ENCODE measurements around the gene ADCY5. TPM values are rescaled to one million over a fixed set of nuclear protein-coding genes. Genes with fewer than 3 reads are reported as not detected.

Gene ADCY5
- polyA plus RNA-seq, 1 donor = 10.6 TPM

- H3K27ac ChIP-seq (ENCODE audit: low read length) = no peak overlapping the region
- no peaks in the 10 kb centered on the region for H3K9me3 ChIP-seq (ENCODE audit: control insufficient read depth, low read depth, low read length)
- no peak overlapping the region for H3K4me3 ChIP-seq (ENCODE audit: low read length)
- H3K27me3 ChIP-seq (ENCODE audit: control insufficient read depth, insufficient read depth, low read length) = no peaks in the 10 kb centered on the region
- DNase-seq = no peak
- WGBS (ENCODE audit: insufficient coverage, low lambda C conversion rate) = 100% methylated on average over 1 of the region's 6 CpGs
- no peaks in the 10 kb centered on the region for H3K4me1 ChIP-seq (ENCODE audit: control insufficient read depth, insufficient read depth, low read length)
- H3K36me3 ChIP-seq (ENCODE audit: control insufficient read depth, insufficient read depth, low read length) = peaks cover 39% of the 10 kb centered on the region
Observed at GRCh38 chr3:123287962-123288302, 161.0 kb downstream of the ADCY5 start.

DNA sequence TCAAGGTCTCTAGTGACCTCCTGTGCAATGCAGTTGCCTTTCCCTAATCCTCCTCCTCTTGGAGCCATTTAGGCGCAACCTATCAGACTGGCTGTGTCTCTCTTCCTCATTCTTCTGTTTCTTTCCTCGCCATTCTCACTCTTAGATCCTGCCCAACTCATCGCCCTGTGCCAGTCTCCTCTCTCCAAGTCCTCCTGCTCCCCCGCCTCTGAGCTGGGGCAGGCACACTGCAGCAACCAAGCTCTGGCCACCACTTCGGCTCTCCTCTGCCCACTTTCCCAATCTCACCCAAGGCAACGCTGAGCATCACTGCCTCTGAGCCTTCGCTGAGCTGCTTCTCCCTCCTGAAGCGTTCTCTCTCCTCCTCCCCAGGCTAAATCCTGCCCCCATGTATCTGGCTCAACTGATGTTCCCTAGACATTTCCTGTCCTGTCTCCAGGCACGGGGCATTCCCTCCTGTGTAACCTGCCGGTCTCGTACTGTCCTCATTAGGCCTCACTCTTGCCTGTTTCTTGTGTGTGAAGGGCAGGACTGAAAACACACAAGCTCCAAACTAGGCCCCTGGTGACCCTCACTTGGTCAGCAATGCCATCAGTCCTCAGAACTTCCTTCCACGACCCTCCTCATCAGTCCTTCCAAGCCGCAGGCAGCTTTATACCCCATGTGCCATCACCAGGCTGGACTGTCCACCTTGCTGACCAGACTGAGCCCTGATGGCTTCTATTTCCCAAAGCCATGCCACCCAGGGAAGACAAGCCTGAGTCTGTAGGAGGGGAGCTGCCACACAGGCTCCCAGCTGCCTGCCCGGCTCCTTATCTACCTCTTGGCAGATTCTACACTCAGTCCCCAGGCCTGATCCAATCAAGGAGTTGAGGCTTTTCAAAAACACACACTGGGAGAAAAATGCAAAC is 161.6 kb downstream of the ADCY5 start:
- Histone ChIP-seq H3K9me3 (ENCODE audit: control insufficient read depth, low read depth, low read length) (no peaks in the 10 kb centered on the region), H3K36me3 (ENCODE audit: control insufficient read depth, insufficient read depth, low read length) (peaks cover 39% of the 10 kb centered on the region), H3K4me3 (ENCODE audit: low read length) (no peak overlapping the region), H3K27ac (ENCODE audit: low read length) (no peak overlapping the region), H3K4me1 (ENCODE audit: control insufficient read depth, insufficient read depth, low read length) (no peaks in the 10 kb centered on the region), H3K27me3 (ENCODE audit: control insufficient read depth, insufficient read depth, low read length) (no peaks in the 10 kb centered on the region)
- no peak for DNase-seq
- 100% methylated on average over 2 of the region's 14 CpGs for WGBS (ENCODE audit: insufficient coverage, low lambda C conversion rate)

DNA sequence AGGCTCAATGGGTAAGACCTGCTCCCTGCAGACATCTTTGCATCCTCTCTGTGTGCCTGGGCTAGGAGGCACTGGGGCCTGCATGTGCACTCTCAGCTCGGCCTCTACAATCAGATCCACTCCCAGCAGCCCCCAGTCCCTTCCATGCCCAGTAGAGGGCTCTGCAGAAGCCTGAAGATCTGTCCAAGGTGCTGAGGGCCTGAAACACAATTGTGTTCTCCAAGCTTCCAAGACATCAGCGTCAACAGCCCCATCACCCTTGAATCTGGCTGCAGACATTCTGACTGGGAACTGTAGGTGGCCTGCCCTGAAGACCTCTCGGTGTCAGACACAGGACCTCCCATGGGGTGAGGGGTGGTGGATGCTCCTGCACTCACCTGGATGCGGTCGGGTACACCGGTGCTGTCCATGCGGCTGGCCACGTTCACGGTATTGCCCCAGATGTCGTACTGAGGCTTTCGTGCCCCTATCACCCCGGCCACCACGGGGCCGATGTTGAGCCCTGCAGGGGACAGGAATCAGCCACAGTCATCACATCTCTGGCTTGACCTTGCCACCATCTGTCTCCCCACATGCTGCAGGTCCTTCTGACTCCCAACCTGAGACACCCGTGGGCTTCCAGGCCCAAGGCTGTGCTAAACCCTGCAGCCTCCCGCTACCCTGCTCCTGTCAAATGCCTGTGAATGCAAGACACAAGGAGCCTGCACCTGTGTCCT is 162.4 kb downstream of the ADCY5 start:
- no peak overlapping the region for H3K27ac ChIP-seq (ENCODE audit: low read length)
- no CpG with 5 or more reads among the region's 16 CpGs for WGBS (ENCODE audit: insufficient coverage, low lambda C conversion rate)
- no peaks in the 10 kb centered on the region for H3K27me3 ChIP-seq (ENCODE audit: control insufficient read depth, insufficient read depth, low read length)
- no peaks in the 10 kb centered on the region for H3K9me3 ChIP-seq (ENCODE audit: control insufficient read depth, low read depth, low read length)
- no peaks in the 10 kb centered on the region for H3K4me1 ChIP-seq (ENCODE audit: control insufficient read depth, insufficient read depth, low read length)
- H3K4me3 ChIP-seq (ENCODE audit: low read length) = no peak overlapping the region
- DNase-seq = peak; percentile 22 to 34
- H3K36me3 ChIP-seq (ENCODE audit: control insufficient read depth, insufficient read depth, low read length) = peaks cover 38% of the 10 kb centered on the region

- no peak overlapping the region for H3K4me3 ChIP-seq (ENCODE audit: low read length)
- DNase-seq = no peak
- WGBS (ENCODE audit: insufficient coverage, low lambda C conversion rate) = no CpG with 5 or more reads among the region's 4 CpGs
Observed at GRCh38 chr3:123285931-123286307, 163.0 kb downstream of the ADCY5 start.

DNA sequence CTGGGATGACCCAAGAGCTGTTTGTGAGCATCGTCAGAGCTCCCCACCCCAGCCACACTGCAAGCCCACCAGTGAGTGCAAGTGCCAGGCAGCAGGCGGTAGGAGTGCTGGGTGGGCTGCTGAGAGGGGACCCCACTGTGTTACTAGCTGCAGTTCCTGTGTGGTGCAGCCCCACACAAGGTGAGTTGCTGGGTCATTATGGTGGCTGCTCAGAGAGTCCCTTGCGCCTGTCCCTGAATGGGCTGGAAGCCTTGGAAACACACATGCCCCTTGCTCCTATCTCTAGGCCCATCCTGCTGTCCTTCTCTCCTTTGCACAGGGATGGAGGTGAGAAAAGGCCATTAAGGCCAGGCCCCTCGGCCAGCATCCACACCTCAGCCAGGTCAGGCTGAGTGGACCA is 163.4 kb downstream of the ADCY5 start:
- Histone ChIP-seq H3K36me3 (ENCODE audit: control insufficient read depth, insufficient read depth, low read length) (peaks cover 31% of the 10 kb centered on the region), H3K9me3 (ENCODE audit: control insufficient read depth, low read depth, low read length) (no peaks in the 10 kb centered on the region), H3K27me3 (ENCODE audit: control insufficient read depth, insufficient read depth, low read length) (no peaks in the 10 kb centered on the region), H3K4me1 (ENCODE audit: control insufficient read depth, insufficient read depth, low read length) (no peaks in the 10 kb centered on the region), H3K27ac (ENCODE audit: low read length) (no peak overlapping the region), H3K4me3 (ENCODE audit: low read length) (no peak overlapping the region)
- WGBS (ENCODE audit: insufficient coverage, low lambda C conversion rate) = no CpG with 5 or more reads among the region's 4 CpGs
- DNase-seq = no peak

More at GRCh38 chr3:123285931-123286307, 163.0 kb downstream of the ADCY5 start:
- Histone ChIP-seq H3K27me3 (ENCODE audit: control insufficient read depth, insufficient read depth, low read length) (no peaks in the 10 kb centered on the region), H3K4me1 (ENCODE audit: control insufficient read depth, insufficient read depth, low read length) (no peaks in the 10 kb centered on the region), H3K27ac (ENCODE audit: low read length) (no peak overlapping the region), H3K36me3 (ENCODE audit: control insufficient read depth, insufficient read depth, low read length) (peaks cover 35% of the 10 kb centered on the region), H3K9me3 (ENCODE audit: control insufficient read depth, low read depth, low read length) (no peaks in the 10 kb centered on the region)

DNA sequence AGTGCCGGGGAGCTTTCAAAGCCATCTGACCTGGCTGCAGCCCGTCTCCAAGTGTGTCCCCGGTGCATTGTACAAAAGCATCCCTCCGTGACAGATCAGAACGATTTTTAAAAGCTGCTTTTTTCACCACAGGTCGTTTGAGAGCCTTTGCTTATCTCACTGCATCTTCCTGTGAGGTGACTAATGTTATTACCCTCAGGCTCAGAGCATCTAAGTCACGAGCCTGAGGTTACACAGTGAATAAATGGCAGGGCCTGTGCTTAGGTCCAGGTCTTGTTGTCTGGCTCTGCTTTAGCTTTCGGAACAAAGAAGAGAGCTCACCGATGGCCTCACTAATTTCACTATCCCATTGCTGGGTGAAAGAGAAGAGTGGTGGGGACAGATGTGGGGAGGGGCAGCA is 163.8 kb downstream of the ADCY5 start:
- H3K36me3 ChIP-seq (ENCODE audit: control insufficient read depth, insufficient read depth, low read length) = peaks cover 27% of the 10 kb centered on the region
- DNase-seq = no peak
- no peak overlapping the region for H3K4me3 ChIP-seq (ENCODE audit: low read length)
- no peaks in the 10 kb centered on the region for H3K4me1 ChIP-seq (ENCODE audit: control insufficient read depth, insufficient read depth, low read length)
- H3K9me3 ChIP-seq (ENCODE audit: control insufficient read depth, low read depth, low read length) = no peaks in the 10 kb centered on the region
- WGBS (ENCODE audit: insufficient coverage, low lambda C conversion rate) = no CpG with 5 or more reads among the region's 9 CpGs
- no peaks in the 10 kb centered on the region for H3K27me3 ChIP-seq (ENCODE audit: control insufficient read depth, insufficient read depth, low read length)
- no peak overlapping the region for H3K27ac ChIP-seq (ENCODE audit: low read length)

- Histone ChIP-seq H3K9me3 (ENCODE audit: control insufficient read depth, low read depth, low read length) (no peaks in the 10 kb centered on the region), H3K27ac (ENCODE audit: low read length) (no peak overlapping the region), H3K4me1 (ENCODE audit: control insufficient read depth, insufficient read depth, low read length) (no peaks in the 10 kb centered on the region), H3K4me3 (ENCODE audit: low read length) (no peak overlapping the region), H3K36me3 (ENCODE audit: control insufficient read depth, insufficient read depth, low read length) (peaks cover 23% of the 10 kb centered on the region), H3K27me3 (ENCODE audit: control insufficient read depth, insufficient read depth, low read length) (no peaks in the 10 kb centered on the region)
- no peak for DNase-seq
- no CpG with 5 or more reads among the region's 18 CpGs for WGBS (ENCODE audit: insufficient coverage, low lambda C conversion rate)
Observed at GRCh38 chr3:123284399-123285010, 164.4 kb downstream of the ADCY5 start.

- Histone ChIP-seq H3K27me3 (ENCODE audit: control insufficient read depth, insufficient read depth, low read length) (no peaks in the 10 kb centered on the region), H3K9me3 (ENCODE audit: control insufficient read depth, low read depth, low read length) (no peaks in the 10 kb centered on the region), H3K36me3 (ENCODE audit: control insufficient read depth, insufficient read depth, low read length) (peaks cover 20% of the 10 kb centered on the region), H3K4me1 (ENCODE audit: control insufficient read depth, insufficient read depth, low read length) (no peaks in the 10 kb centered on the region), H3K4me3 (ENCODE audit: low read length) (no peak overlapping the region), H3K27ac (ENCODE audit: low read length) (no peak overlapping the region)
- whole genome bisulfite sequencing (ENCODE audit: insufficient coverage, low lambda C conversion rate) = 98% methylated on average over 5 of the region's 17 CpGs
- DNase-seq = no peak
Observed at GRCh38 chr3:123283657-123284398, 165.1 kb downstream of the ADCY5 start.

DNA sequence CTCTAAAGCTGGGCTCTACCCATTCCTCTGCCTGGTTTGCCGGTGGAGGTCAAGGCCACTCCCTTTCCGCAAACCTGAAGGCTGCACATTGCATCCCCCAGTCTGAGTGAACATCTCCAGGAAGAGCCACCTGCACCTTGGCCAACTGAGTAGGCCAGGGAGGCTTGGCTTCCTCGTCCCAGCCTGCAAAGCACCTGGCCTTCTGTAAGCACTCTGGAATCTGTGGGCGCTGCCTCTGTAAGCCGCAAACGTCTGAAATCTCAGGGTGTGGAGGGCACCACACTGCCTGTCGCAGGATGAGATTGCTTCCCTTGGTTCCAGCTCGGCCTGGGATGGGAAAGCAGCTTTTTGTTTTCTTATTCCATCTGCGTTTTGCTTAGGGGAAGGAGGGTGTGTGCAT is 165.8 kb downstream of the ADCY5 start:
- no peak overlapping the region for H3K27ac ChIP-seq (ENCODE audit: low read length)
- H3K9me3 ChIP-seq (ENCODE audit: control insufficient read depth, low read depth, low read length) = no peaks in the 10 kb centered on the region
- peaks cover 20% of the 10 kb centered on the region for H3K36me3 ChIP-seq (ENCODE audit: control insufficient read depth, insufficient read depth, low read length)
- no peaks in the 10 kb centered on the region for H3K27me3 ChIP-seq (ENCODE audit: control insufficient read depth, insufficient read depth, low read length)
- DNase-seq = no peak
- H3K4me3 ChIP-seq (ENCODE audit: low read length) = no peak overlapping the region
- WGBS (ENCODE audit: insufficient coverage, low lambda C conversion rate) = no CpG with 5 or more reads among the region's 9 CpGs
- H3K4me1 ChIP-seq (ENCODE audit: control insufficient read depth, insufficient read depth, low read length) = no peaks in the 10 kb centered on the region

GRCh38 chr3:123282461-123282860 is 166.4 kb downstream of the ADCY5 start:
- Histone ChIP-seq H3K36me3 (ENCODE audit: control insufficient read depth, insufficient read depth, low read length) (peaks cover 20% of the 10 kb centered on the region), H3K27ac (ENCODE audit: low read length) (no peak overlapping the region), H3K4me1 (ENCODE audit: control insufficient read depth, insufficient read depth, low read length) (no peaks in the 10 kb centered on the region), H3K27me3 (ENCODE audit: control insufficient read depth, insufficient read depth, low read length) (no peaks in the 10 kb centered on the region), H3K4me3 (ENCODE audit: low read length) (no peak overlapping the region), H3K9me3 (ENCODE audit: control insufficient read depth, low read depth, low read length) (no peaks in the 10 kb centered on the region)
- no CpG with 5 or more reads among the region's 8 CpGs for WGBS (ENCODE audit: insufficient coverage, low lambda C conversion rate)
- no peak for DNase-seq

All from large intestine (tissue), 3 donors.